Measurements from ENCODE around the gene INO80D. TPM values are rescaled to one million over a fixed set of nuclear protein-coding genes. Genes with fewer than 3 reads are reported as not detected.

The INO80D gene
- total RNA-seq, 4 donors from 2014 or later: 16.0 to 24.5 (median 17.3) TPM

DNA sequence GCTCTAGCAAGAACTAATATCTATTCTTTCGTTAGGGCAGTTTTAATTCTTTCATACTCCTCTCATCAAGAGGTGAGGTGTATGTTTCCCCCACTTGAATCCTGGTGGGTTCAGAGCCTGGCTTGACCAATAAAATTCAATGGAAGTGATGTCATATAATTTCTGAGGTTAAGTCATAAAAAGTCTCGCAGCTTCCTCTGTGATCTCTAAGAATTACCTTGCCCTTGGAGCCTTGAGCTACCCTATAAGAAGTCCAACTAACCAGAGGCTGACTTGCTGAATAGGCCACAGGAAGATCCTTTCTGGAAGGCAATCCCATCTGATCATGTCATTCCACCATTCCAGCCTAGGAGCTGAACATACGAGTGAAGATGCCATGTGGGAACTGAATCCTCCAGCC, 26.1 kb upstream of the INO80D start:
- TF ChIP-seq CTCF (IDR thresholded peaks at IDR 0.05; ENCODE audit: low read depth): no peak

DNA sequence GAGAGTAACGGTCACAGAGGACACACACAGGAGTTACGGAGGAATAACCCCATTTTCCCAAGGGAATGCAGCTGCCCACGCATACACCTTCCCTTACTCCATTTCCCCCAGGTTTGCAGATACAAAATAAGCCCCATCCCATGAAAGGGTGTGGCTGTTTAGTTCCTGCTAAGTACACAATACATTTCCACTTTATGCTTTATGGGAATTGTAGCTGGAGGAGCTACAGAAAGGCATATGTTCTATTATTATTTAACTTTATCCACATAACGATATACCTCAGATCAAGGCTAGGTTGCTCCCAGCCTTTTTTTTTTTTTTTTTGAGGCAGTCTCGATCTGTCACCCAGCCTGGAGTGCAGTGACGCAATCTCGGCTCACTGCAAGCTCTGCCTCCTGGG, 22.7 kb upstream of the INO80D start:
- TF ChIP-seq CTCF (IDR thresholded peaks at IDR 0.05; ENCODE audit: low read depth): no peak

DNA sequence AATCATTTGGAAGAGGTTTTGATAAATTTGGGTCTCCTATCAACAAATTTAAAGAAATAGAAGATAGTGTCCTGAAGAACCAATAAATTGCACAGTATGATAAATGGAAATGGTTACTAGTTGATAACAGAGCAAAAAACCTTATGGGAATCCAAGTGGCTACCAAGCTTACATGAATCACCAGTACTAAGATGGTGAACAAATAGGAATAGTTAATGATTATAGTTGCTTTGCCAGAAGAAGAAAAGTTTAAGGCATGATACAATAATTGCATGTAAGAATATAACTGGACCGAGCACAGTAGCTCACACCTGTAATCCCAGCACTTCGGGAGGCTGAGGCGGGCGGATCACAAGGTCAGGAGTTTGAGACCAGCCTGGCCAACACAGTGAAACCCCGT, 19.6 kb upstream of the INO80D start:
- TF ChIP-seq CTCF (IDR thresholded peaks at IDR 0.05; ENCODE audit: low read depth): no peak

- no peak for TF ChIP-seq CTCF (IDR thresholded peaks at IDR 0.05; ENCODE audit: low read depth)
These were observed 19.1 kb upstream of the INO80D start for GRCh38 chr2:206105038-206105437.

GRCh38 chr2:206098471-206098870, 12.5 kb upstream of the INO80D start:
- TF ChIP-seq CTCF (IDR thresholded peaks at IDR 0.05; ENCODE audit: low read depth): no peak

DNA sequence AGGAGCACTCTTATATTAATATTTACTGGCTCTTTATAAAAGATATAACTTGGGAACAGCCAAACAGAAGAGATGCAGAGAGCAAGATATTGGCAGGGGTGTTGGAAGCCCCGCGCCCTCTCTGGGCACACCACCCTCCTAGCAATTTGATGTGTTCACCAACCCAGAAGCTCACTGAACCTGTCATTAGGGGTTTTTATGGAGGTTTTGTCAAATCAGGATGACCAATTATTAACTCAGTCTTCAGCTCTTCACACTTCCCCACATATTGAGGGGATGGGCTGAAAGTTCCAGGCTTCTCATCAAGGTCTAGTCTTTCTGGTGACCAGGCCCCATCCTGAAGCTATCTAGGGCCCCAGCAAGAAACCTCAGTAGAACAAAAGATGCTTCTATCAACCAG, 10.9 kb upstream of the INO80D start:
- no peak for TF ChIP-seq CTCF (IDR thresholded peaks at IDR 0.05; ENCODE audit: low read depth)

- no peak for TF ChIP-seq CTCF (IDR thresholded peaks at IDR 0.05; ENCODE audit: low read depth)
These were observed 9.8 kb upstream of the INO80D start for GRCh38 chr2:206095536-206096332.

Data from subcutaneous adipose tissue (tissue), 4 donors.